Activated gamma-delta T cell treated with anti-CD3 and anti-CD28 coated beads, Interleukin-2, amount 50 U/mL, for 16 hours (primary cell): ENCODE results near the gene ERBB4.

Experiments
- DNase-seq: peaks from one replicate; pipeline ENCODE4 v3.0.0-alpha.2; 2020; ENCODE audit warnings: low read depth

Gene ERBB4

GRCh38 chr2:211458974-211459373, 1079.6 kb downstream of the ERBB4 start:
- DNase-seq, result no peak

- no peak for DNase-seq
Measured at GRCh38 chr2:211457325-211457724, 1081.3 kb downstream of the ERBB4 start.

GRCh38 chr2:211455216-211455841, 1083.3 kb downstream of the ERBB4 start:
- DNase-seq, result no peak

GRCh38 chr2:211454679-211455078, 1083.9 kb downstream of the ERBB4 start:
- no peak for DNase-seq

GRCh38 chr2:211453311-211453887, 1085.2 kb downstream of the ERBB4 start:
- no peak for DNase-seq

GRCh38 chr2:211451642-211452041, 1087.0 kb downstream of the ERBB4 start:
- no peak for DNase-seq

- DNase-seq, result no peak
Measured at GRCh38 chr2:211449819-211450218, 1088.8 kb downstream of the ERBB4 start.

- DNase-seq, result no peak
Measured at GRCh38 chr2:211447548-211447947, 1091.1 kb downstream of the ERBB4 start.

GRCh38 chr2:211440107-211440506, 1098.5 kb downstream of the ERBB4 start:
- no peak for DNase-seq

GRCh38 chr2:211439011-211439410, 1099.6 kb downstream of the ERBB4 start:
- DNase-seq, result no peak

- no peak for DNase-seq
Measured at GRCh38 chr2:211437396-211437795, 1101.2 kb downstream of the ERBB4 start.

GRCh38 chr2:211436182-211436581, 1102.4 kb downstream of the ERBB4 start:
- no peak for DNase-seq

- DNase-seq, result no peak
Measured at GRCh38 chr2:211435331-211435730, 1103.3 kb downstream of the ERBB4 start.

- DNase-seq, result no peak
Measured at GRCh38 chr2:211434773-211435172, 1103.8 kb downstream of the ERBB4 start.

GRCh38 chr2:211429256-211429920, 1109.2 kb downstream of the ERBB4 start:
- no peak for DNase-seq

GRCh38 chr2:211426240-211426639, 1112.4 kb downstream of the ERBB4 start:
- DNase-seq, result no peak

GRCh38 chr2:211423018-211423417, 1115.6 kb downstream of the ERBB4 start:
- no peak for DNase-seq

- DNase-seq, result no peak
Measured at GRCh38 chr2:211417544-211417943, 1121.1 kb downstream of the ERBB4 start.

- DNase-seq, result no peak
Measured at GRCh38 chr2:211416373-211416772, 1122.2 kb downstream of the ERBB4 start.

- no peak for DNase-seq
Measured at GRCh38 chr2:211413746-211414145, 1124.9 kb downstream of the ERBB4 start.

- DNase-seq, result no peak
Measured at GRCh38 chr2:211408483-211408891, 1130.1 kb downstream of the ERBB4 start.

- no peak for DNase-seq
Measured at GRCh38 chr2:211407076-211407475, 1131.5 kb downstream of the ERBB4 start.

GRCh38 chr2:211405036-211405435, 1133.6 kb downstream of the ERBB4 start:
- DNase-seq, result no peak

- no peak for DNase-seq
Measured at GRCh38 chr2:211404098-211404497, 1134.5 kb downstream of the ERBB4 start.
